ENCODE data around the gene PLAU.
"Not testable (repeated sequence)": the region's sequence is repeated elsewhere in the genome, so short reads cannot be mapped to it uniquely, and the experiment has no call there.

The PLAU gene

DNA sequence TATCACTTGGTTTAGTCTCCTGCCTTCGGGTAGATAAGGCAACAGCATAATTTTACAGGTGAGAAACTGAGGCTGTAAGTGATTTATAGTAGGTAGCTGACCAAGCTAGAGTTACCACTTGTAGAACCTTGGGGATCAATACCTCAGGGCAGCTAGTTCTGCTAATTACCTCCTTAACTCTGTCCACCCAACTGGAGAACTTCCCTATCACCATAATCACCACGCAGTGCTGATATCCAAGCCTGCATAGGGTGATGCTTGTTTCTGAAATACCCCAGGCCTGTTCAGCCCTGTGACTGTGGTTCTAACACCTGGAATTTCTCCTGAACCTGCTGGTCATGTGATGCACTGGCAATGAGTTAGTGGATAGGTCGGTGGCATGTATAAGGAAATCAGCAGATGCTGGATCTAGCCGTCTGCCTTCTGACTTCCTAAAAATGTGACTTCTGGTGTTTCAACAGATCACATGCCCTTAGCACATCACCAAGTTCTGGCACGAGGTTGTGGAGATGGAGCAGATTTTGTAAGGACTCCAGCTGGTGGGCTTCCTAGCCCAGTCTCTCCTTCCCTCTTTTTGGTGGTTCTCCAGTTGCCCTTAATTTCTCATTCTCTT, 15.3 kb downstream of the PLAU start:
- Mint-ChIP-seq H3K27ac (no peak overlapping the region), H3K9me3 (no peaks in the 10 kb centered on the region), H3K4me3 (no peak overlapping the region), H3K27me3 (peaks cover 87% of the 10 kb centered on the region), H3K36me3 (peaks cover 5% of the 10 kb centered on the region), H3K4me1 (peaks cover 25% of the 10 kb centered on the region)
- CTCF ChIA-PET = interaction anchor here (0.6 to 0.8 kb wide), 2 partner anchors 40 to 46 kb away, joined by 3 to 4 read pairs; no protein-coding TSS in a partner anchor
- no peak for DNase-seq

DNA sequence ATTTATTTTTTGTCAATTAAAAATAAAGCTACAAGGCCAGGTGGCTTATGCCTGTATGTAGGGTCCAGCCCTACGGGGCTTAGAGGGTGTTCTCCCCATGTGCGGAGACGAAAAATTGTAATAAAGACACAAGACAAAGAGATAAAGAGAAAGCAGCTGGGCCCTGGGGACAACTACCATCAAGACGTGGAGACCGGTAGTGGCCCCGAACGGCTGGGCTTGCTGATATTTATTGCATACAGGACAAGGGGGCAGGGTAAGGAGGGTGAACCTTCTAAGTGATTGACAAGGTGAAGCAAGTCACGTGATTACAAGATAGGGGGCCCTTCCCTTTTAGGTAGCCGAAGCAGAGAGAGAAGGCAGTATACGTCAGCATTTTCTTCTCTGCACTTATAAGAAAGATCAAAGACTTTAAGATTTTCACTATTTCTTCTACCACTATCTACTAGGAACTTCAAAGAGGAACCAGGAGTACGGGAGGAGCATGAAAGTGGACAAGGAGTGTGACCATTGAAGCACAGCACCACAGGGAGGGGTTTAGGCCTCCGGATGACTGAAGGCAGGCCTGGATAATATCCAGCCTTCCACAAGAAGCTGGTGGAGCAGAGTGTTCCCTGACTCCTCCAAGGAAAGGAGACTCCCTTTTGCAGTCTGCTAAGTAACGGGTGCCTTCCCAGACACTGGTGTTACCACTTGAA, 19.8 kb downstream of the PLAU start:
- peaks cover 59% of the 10 kb centered on the region for H3K27me3 Mint-ChIP-seq
- not testable (repeated sequence) for H3K9me3 Mint-ChIP-seq, H3K36me3 Mint-ChIP-seq, DNase-seq, H3K4me3 Mint-ChIP-seq
- H3K4me1 Mint-ChIP-seq = peaks cover 26% of the 10 kb centered on the region
- peak overlapping the region; percentile 19 for H3K27ac Mint-ChIP-seq
- CTCF ChIA-PET = interaction anchor here (1.2 to 15.7 kb wide), 3 partner anchors 10 to 47 kb away, joined by 6 to 511 read pairs (median 7); no protein-coding TSS in a partner anchor

DNA sequence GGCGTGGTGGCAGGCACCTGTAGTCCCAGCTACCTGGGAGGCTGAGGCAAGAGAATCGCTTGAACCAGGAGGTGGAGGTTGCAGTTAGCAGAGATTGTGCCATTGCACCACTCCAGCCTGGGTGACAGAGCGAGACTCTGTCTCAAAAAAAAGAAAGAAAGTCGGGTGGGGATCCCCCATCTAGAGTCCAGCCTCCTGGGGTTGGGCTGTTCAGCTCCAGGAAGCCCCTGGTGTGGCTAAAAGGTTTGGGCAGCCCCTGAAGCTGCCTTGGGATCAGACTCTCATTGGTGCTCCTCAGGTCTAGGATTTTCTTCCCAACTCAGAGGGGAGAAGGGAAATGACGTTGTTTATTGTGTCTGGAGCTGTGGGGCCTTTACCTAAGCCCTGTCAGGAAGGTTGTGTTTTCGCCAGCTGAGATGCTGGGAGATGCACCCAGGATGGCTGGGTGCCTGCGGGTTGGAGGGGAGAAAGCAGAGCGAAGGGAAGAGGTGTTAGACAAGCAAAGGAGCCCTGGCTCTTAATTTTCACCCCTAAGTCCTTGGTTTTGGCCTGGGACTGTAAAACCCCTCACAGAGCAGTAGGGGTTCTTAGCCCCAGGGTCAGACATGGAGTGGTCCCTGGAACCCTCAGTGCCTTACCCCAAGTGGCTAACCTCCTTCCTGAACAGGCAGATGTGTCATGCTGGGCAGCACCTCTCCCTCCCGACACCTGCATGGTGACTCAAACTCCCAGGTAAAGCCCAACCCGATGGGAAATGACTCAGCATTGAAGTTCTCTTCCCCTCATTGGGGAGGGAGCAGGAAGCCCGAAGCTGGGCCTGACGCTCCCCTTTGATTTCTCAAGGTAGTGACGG, 21.1 kb downstream of the PLAU start:
- DNase-seq = peak; percentile 68
- Mint-ChIP-seq H3K9me3 (no peaks in the 10 kb centered on the region), H3K36me3 (no peaks in the 10 kb centered on the region), H3K27me3 (peaks cover 52% of the 10 kb centered on the region), H3K4me3 (no peak overlapping the region), H3K4me1 (peaks cover 26% of the 10 kb centered on the region), H3K27ac (peak overlapping the region; percentile 42)
- CTCF ChIA-PET = interaction anchor here (0.7 to 15.7 kb wide), 6 partner anchors 9 to 150 kb away, joined by 3 to 511 read pairs (median 3); partner anchors contain the start of gene PLAU

DNA sequence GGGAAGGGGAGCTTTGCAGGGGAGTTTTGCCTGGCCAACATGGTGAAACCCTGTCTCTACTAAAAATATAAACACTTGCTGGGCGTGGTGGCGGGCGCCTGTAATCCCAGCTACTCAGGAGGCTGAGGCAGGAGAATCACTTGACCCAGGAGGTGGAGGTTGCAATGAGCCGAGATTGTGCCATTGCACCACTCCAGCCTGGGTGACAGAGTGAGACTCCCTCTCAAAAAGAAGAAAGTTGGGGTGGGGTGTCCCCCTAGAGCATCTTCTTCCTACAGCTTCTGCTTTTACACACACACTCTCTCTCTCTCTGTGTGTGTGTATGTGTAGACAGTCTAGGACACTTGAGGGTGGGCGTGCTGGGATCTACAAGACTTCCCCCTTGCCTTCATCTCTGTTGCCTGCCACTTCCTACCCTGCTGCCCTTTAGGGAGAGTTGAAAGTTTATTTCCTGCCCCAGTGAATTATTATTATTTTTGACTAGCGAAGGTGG, 21.7 kb downstream of the PLAU start:
- CTCF ChIA-PET = interaction anchor here (0.9 to 15.7 kb wide), 5 partner anchors 8 to 49 kb away, joined by 3 to 511 read pairs (median 3); partner anchors contain the start of gene PLAU
- peaks cover 48% of the 10 kb centered on the region for H3K27me3 Mint-ChIP-seq

DNA sequence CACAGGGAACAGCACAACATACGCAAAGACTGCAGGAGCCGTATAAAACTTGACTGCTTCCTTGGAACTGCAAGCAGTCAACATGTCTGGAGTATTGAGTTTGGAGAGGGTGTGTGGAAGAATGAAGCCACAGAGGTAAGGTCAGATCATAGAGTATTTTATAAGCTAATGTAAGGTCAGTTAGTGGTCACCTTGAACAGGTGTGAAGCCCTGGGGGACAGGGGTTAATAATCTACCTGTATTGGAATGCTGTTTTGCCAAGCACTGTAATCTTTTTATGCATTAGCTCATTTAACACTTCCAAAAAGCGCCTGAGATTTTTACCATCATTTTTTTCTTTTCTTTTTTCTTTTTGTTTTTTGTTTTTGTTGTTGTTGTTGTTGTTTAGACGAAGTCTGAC, 23.1 kb downstream of the PLAU start:
- CTCF ChIA-PET = interaction anchor here (0.7 to 15.7 kb wide), 3 partner anchors 35 to 1276 kb away, joined by 3 to 511 read pairs (median 3); no protein-coding TSS in a partner anchor
- Mint-ChIP-seq H3K27me3 (peaks cover 36% of the 10 kb centered on the region), H3K4me3 (no peak overlapping the region), H3K4me1 (peaks cover 40% of the 10 kb centered on the region), H3K27ac (no peak overlapping the region), H3K36me3 (no peaks in the 10 kb centered on the region), H3K9me3 (no peaks in the 10 kb centered on the region)
- no peak for DNase-seq

More for the DNA sequence above, 21.7 kb downstream of the PLAU start:
- Mint-ChIP-seq H3K4me1 (peaks cover 31% of the 10 kb centered on the region), H3K9me3 (no peaks in the 10 kb centered on the region), H3K27ac (peak overlapping the region; percentile 42), H3K36me3 (no peaks in the 10 kb centered on the region), H3K4me3 (no peak overlapping the region)
- no peak for DNase-seq

DNA sequence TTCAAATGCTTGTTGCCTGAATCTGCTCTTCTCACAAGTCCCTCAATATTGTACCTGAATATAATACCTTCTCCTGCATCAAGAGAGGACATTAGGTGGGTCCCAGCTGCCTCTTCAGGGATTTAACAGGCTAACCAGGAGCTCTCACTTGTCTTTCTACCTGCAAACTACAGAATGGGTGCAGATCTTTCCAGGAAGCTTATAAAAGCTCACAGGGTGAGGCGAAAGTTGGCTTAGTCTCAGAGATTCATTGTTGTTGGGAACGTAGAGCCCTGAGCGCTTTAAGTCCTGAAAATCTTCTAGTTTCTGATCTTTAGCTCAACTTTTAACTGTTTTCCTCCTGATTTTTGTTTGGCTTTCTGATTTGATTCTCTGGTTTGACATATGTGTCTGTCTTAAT, 25.0 kb downstream of the PLAU start:
- Mint-ChIP-seq H3K9me3 (no peaks in the 10 kb centered on the region), H3K27me3 (peaks cover 31% of the 10 kb centered on the region), H3K4me1 (peaks cover 42% of the 10 kb centered on the region), H3K36me3 (no peaks in the 10 kb centered on the region), H3K27ac (no peak overlapping the region), H3K4me3 (no peak overlapping the region)
- CTCF ChIA-PET = interaction anchor here (0.9 to 15.7 kb wide), 2 partner anchors 52 to 120 kb away, joined by 3 to 511 read pairs; no protein-coding TSS in a partner anchor
- no peak for DNase-seq

DNA sequence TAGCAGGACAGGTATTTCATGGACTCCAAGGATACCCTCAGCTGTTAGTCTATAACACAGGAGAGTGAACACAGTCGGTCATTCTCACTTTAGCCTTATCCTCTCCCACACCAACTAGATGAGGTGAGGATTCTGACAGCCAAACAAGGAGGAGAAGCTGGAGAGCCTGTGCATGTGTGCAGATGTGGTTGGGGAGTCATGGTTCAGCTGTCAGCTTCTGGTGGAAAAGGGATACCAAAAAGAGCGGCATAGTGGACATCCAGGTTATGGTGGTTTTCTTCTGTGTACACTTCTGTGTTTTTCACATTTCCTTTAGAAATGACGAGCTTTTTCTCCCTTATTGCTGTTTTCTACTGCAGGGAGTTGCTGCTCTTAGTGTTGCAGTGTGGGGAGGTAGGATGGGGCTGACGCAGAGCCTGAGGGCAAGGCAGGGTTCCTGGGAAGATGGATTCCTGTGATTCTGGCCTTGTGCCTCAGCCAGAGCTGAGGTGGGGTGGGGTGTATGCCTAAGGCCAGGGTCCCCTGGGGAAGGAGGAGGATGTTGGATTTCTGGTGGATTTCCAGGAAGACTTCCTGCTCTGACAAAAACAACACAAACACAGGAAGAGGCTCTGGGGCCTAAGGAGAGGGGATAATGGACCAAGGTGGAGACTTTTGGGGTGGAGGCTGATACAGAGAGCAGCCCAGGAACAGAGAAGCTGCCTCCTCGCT, 26.6 kb downstream of the PLAU start:
- peaks cover 46% of the 10 kb centered on the region for H3K27me3 Mint-ChIP-seq
- no peak overlapping the region for H3K27ac Mint-ChIP-seq
- no peaks in the 10 kb centered on the region for H3K36me3 Mint-ChIP-seq
- peaks cover 34% of the 10 kb centered on the region for H3K4me1 Mint-ChIP-seq
- no peaks in the 10 kb centered on the region for H3K9me3 Mint-ChIP-seq
- CTCF ChIA-PET = interaction anchor here (15.7 kb wide), 1 partner anchor 54 kb away, joined by 511 read pairs; no protein-coding TSS in a partner anchor
- no peak overlapping the region for H3K4me3 Mint-ChIP-seq
- no peak for DNase-seq

DNA sequence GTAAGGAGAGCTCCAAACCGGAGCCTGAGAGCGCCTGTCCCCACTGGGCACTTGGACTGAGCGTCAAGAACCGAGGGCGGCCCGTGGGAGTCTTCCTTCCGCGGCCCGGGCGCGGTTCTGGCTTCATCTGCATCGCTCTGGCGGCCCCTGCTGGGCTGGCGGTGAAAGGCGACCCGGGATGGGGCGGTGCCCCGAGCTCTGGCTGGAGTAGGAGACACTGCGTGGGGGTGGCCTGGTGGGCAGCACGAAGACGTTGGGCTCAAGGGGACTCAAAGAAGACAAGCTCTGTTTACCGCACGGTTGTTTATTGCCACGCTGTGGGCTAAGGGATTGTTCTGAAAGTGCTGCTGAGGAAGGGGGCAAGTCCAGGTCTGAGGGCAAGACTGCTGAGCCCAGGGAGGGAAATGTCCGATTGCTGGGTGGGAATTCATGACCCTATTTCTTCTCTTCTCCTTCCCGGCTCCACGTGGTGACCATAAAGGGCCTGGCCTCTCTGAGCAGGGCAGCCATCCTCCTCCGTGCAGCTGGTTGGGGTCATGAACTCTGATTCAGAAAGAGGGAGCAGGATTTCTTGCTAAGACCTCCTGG, 29.8 kb downstream of the PLAU start:
- Mint-ChIP-seq H3K36me3 (no peaks in the 10 kb centered on the region), H3K27me3 (peaks cover 53% of the 10 kb centered on the region), H3K4me1 (peaks cover 23% of the 10 kb centered on the region), H3K4me3 (no peak overlapping the region), H3K27ac (peak overlapping the region; percentile 50), H3K9me3 (peaks cover 3% of the 10 kb centered on the region)
- CTCF ChIA-PET = interaction anchor here (0.7 to 15.7 kb wide), 40 partner anchors 9 to 163 kb away, joined by 3 to 511 read pairs (median 6); partner anchors contain the start of gene PLAU
- DNase-seq = peak; percentile 89

DNA sequence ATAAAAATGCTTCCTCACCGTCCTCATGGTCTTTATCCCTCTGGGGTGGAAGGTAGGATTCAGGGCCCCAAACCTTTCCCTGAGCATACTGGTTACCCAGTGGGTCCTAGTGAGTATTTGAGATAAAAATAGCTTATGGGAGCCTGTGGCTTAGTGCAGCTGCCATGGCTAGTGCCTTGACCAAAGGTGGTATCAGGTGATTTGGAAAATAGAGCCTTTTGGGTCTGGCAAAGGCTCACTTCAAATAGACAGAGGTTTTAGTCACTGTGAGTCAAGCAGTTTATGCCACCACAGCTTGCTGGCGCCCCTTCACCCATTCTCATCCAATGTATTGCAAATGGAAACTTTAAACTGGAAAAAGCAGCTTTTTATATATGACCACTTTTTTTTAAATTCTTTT, 30.4 kb downstream of the PLAU start:
- Mint-ChIP-seq H3K4me1 (peaks cover 23% of the 10 kb centered on the region), H3K9me3 (peaks cover 3% of the 10 kb centered on the region), H3K27me3 (peaks cover 49% of the 10 kb centered on the region), H3K27ac (no peak overlapping the region), H3K4me3 (no peak overlapping the region), H3K36me3 (no peaks in the 10 kb centered on the region)
- CTCF ChIA-PET = interaction anchor here (0.7 to 15.7 kb wide), 37 partner anchors 8 to 162 kb away, joined by 3 to 511 read pairs (median 6); partner anchors contain the start of gene PLAU
- DNase-seq = no peak

DNA sequence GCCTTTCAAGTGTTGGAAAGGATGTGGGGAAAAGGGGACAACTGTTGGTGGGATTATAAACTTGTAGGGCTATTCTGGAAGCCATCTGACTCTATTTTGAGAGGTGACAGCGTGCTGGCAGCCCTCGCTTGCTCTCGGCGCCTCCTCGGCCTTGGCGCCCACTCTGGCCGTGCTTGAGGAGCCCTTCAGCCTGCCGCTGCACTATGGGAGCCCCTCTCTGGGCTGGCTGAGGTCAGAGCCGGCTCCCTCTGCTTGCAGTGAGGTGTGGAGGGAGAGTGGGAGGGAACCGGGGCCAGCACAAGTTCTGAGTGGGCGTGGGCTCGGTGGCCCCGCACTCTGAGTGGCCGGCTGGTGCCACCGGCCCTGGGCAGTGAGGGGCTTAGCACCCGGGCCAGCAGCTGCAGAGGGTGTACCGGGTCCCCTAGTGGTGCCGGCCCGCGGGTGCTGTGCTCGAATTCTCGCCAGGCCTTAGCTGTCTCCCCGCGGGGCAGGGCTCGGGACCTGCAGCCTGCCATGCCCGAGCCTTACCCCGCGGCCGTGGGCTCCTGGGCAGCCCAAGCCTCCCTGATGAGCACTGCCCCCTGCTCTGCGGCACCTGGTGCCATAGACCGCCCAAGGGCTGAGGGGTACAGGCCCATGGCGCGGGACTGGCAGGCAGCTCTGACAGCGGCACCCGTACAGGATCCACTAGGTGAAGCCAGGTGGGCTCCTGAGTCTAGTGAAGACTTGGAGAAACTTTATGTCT, 33.6 kb downstream of the PLAU start:
- no peak overlapping the region for H3K4me3 Mint-ChIP-seq
- H3K4me1 Mint-ChIP-seq = peaks cover 9% of the 10 kb centered on the region
- H3K9me3 Mint-ChIP-seq = peaks cover 3% of the 10 kb centered on the region
- H3K27ac Mint-ChIP-seq = peak overlapping the region; percentile 19
- H3K36me3 Mint-ChIP-seq = no peaks in the 10 kb centered on the region
- peaks cover 59% of the 10 kb centered on the region for H3K27me3 Mint-ChIP-seq
- DNase-seq = no peak
- CTCF ChIA-PET = interaction anchor here (0.6 to 15.7 kb wide), 8 partner anchors 12 to 159 kb away, joined by 3 to 511 read pairs (median 4); no protein-coding TSS in a partner anchor

DNA sequence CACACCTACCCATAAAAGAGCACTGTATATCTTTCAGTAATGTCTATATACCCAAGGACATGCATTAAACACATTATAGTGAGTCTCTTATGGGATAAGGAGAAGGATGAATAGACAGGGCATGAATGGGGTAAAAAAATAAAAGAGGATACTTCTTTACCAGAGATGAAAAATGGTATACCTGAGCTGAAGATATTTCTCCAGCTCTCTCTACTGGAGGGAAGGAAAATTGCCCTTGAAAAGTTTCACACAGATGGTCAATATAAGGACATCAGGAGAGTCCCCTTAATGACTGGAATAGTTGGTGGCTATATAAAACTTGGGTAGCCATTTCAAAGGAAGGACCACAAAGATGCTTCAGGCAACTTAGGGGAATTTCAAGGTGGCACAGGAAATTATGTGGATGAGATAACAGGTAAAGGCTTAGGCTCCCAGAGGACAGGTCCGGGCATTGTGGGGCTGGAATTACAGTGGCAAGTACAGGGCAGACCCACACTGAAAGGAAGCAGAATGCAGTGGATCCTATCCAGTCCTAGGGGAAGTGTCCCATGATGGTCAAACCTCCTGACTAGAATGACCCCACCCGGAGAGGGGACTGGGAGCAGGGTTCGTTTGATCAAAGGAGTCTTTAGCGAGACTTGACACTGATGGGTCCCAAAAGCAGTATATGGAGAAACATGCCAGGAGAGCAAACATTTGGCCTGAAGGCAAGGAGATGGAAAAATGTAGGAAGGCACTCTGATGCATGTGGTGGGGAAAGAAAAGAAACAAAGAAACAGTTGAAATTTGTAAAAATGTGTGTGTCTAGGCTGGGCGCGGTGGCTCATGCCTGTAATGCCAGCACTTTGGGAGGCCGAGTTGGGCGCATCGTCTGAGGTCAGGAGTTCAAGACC, 35.6 kb downstream of the PLAU start:
- no peak for DNase-seq
- Mint-ChIP-seq H3K36me3 (no peaks in the 10 kb centered on the region), H3K4me3 (no peak overlapping the region), H3K9me3 (peaks cover 3% of the 10 kb centered on the region), H3K4me1 (no peaks in the 10 kb centered on the region), H3K27me3 (peaks cover 56% of the 10 kb centered on the region), H3K27ac (no peak overlapping the region)
- CTCF ChIA-PET = interaction anchor here (0.6 to 15.7 kb wide), 6 partner anchors 10 to 161 kb away, joined by 3 to 511 read pairs (median 4); no protein-coding TSS in a partner anchor

Measured in activated naive CD4-positive, alpha-beta T cell treated with anti-CD3 and anti-CD28 coated beads, Interleukin-2, amount 10 ng/mL, durations not matched to agents 7 days and 5 days (primary cell).